T-helper 9 cell (primary cell): ENCODE data around the gene SRPK2.
"Not testable (repeated sequence)": the region's sequence is repeated elsewhere in the genome, so short reads cannot be mapped to it uniquely, and the experiment has no call there.

Experiments used
- DNase-seq: peaks from one replicate; pipeline ENCODE4 v3.0.0-alpha.2; 2020

The SRPK2 gene

DNA sequence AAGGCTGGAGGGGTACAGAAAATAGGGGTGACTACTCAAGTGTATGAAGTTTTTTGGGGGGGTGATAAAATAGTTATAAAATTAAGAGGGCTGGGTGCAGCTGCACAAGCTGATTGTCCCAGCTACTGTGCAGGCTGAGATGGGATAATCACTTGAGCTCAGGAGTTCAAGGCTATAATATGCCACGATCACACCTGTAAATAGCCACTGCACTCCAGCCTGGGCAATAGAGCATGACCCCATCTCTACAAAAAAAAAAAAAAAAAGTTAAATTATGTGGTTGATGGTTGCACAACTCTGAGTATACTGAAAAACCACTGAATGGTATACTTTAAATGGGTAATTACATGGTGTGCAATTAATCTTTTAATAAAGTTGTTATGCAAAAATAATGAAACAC lies 172.9 kb downstream of the SRPK2 start:
- DNase-seq = no peak

DNA sequence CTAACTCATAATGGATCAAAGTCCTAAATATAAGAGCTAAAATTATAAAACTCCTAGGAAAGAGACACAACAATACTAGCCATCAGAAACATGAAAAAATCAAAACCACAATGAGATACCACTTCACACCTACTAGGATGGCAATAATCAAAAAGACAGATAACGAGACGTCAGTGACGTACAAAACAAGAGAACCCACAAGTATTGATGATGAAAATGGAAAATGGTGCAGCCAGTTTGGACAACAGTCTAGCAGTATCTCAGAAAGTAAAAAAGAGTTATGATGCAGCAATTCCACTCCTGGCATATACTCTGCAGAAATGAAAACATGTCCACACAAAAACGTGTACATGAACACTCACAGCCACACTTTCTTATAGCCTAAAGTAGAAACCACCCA lies 173.5 kb downstream of the SRPK2 start:
- no peak for DNase-seq

DNA sequence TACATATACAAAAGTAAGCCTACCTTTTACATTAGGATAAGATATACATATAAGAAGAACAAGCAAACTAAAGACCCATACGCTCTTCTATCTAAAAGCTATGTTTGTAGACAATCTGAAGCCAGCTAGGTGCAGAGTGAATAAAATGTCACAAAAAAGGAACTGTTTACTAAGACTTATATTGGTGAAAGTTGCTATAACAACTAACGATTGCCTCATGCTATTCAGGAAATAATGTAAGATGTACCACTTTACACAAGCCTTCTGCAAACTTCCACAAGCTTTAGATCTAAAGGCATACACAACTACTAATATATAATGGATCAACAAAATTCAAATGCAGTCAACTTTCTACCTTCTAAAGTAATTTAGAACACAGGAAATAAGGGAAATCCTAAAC lies 175.1 kb downstream of the SRPK2 start:
- DNase-seq = no peak

DNA sequence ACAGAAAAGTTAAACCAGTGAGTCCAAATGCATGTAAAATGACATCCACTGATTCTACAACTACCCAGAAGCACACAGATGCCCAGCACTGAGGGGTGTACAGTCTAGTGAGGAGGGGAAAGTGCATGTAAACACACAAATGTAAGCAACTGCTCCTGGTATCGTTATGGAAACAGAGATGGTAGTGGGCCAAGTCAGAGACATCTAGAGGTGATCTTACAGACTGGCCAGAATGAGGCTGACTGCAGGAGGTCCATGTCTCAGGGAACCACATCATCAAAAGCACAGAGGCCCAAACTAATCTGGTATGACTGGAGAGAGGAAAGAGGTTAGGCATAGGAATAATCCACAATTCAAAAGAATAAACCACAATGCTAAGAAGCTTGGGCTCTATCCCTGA lies 176.5 kb downstream of the SRPK2 start:
- no peak for DNase-seq

DNA sequence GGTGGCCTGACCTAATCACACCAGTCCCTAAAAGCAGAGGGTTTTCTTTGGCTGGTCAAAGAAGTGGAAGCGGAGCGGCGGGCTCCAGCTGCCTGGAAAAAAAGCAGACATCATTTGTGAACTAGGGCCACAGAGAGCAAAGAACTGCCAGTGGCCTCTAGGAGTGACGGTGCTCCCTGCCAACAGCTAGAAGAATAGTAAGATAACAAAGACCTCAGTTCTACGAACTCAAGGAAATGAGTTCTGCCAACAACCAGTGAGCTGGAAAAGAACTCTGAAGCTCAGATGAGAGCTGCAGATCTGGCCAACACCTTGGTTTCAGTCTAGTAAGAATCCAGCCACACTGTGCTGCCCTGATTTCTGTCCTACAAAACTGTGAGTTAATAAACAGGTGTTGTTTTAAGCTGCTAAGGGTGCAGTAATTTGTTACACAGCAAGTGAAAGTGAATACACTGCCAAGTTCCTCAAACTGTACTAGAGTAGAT lies 178.0 kb downstream of the SRPK2 start:
- DNase-seq = no peak

DNA sequence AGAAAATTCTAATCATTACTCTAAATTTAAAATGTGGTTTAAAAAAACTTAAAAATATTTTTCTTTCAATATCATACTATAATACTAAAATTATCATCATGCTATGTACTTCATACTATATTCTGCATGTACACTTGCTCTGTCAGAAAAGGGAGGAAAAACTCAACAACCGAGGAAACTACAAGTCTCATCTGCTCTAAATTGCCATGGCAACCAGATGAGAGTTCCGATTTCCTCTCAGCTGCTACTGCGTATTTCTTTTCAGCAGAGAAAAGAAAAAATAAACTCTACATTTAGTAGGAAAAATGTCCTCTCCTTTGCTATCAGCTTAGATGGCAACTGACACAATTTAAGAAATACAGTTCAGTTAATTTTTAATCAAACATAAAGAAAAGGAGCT lies 178.9 kb downstream of the SRPK2 start:
- no peak for DNase-seq

DNA sequence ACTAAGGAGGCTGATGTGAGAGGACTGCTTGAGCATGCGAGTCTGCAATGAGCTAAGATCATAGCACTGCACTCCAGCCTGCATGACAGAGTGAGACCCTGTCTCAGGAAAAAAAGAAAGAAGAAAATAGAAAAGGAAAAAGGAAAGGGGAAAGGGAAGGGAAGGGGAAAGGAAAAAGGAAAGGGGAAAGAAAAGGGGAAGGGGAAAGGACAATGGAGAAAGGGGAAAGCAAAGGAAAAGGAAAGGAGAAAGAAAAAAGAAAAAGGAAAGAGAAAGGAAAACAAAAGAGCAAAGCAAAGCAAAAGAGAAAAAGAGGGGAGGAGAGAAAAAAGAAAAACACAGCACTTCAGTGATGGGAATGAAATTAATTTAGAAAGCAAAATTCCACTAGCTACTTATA lies 179.3 kb downstream of the SRPK2 start:
- no peak for DNase-seq

DNA sequence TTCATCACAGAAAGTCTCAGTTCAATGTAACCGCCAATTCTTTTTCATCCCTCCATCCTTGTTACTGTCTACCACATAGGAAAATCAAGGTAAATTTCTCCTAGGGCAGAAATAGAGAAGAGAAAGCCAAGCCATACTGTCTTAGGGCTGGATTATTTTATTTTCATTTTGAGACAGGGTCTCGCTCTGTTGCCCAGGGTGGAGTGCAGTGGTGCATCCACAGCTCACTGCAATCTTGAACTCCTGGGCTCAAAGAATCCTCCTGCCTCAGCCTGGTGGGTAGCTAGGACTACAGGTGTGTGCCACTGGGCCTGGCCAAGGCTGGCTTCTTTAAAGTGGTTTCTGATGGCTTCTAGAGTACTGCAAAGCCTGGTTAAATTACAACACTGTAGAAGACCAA lies 181.7 kb downstream of the SRPK2 start:
- DNase-seq = no peak

DNA sequence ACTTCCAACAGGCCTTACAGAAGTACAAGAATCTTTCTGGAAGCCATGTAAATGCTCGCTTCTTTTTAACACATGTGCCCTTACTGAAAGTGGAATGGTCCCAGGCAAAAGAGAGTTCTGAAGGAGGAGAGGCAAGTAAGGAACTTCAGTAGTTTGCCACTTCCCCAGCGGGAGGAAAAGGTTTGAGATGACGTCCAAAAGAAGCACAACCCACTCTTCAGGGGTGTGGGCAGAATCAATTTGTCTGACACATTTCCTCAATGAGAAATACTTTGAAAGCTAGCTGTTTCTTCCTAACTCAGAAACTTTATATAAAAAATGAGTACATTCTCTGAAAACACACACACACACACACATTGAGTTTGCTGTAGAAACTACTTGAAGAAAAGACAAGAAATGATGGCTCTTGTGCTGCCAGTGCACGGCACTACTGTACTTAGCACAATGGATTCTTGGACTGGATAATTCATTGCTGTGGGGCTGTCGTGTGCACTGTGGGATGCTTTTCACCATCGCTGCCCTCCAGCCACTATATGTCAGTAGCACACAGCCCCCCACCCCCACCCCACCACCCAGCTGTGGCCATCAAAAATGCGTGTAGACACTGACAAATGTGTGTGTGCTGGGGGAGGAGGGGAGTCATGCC lies 183.0 kb downstream of the SRPK2 start:
- DNase-seq = no peak

DNA sequence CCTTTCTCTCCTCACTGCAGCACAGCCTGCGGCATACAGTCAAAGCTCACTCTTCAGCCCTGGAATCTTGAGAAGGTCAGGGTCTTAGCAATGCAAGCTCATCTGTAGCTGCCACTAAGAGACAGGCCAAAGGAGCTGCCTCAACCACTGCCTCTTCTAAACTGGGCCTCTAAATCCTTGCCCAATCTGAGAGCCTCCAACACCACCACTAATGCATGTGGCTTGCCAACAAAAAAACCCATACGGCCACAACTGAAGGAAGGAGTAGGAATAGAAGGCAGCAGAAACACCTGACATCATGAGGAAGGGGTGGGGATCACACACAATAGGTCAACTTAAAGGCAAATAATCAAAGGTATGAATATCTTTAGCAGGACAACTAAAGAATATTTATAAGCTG lies 183.8 kb downstream of the SRPK2 start:
- DNase-seq = no peak

DNA sequence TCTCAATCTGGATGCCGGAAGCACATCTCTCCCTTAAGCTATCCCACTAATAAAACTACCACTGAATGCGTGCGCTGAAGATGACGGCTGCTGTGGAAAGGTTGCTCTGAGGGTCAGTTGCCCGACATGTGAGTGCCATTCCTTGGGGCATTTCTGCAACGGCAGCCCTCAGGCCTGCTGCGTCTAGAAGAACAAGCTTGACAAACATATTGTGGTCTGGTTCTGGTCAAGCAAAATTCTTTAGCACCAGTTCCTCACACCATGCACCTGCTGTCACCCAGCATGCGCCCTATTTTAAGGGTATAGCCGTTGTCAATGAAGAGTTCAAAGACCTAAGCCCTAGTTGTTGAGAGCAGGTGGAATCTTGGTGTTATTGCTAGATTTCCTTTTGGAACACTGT lies 184.2 kb downstream of the SRPK2 start:
- DNase-seq = no peak

DNA sequence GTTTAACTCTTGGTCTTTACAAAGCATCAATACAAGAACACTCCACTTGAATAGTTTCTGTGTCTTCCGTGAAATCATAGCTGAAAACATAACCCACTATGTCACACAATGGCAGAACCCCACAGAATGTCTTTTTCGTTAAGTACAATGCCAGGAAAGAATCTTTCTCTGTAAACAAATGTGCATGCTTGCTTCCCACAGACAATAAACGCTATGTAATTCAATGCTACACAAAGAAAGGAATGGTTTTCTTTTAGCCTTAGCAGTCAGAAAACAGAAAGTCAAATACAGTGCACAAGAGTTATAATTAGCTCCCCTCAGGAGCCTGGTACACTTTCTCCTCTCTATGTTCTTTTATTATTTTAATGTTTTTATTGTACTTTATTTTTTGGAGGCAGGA lies 186.1 kb downstream of the SRPK2 start:
- no peak for DNase-seq

DNA sequence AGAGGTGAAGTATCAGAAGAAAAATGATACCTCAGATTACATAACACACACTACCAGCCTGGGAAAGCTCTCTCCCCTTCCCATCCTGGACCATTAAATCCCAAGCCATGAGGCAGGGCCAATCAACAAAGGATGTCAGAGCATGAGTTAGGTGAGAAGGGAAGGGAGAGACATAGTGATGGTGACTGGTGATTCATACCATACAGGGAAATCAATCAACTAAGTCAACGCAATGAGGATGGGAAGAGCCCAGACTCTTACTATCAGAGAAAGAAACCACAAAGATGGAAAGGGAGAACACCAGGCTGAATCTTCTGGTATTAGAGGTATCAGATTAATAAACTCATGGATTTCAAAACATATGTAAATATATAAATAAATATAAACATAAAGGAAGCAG lies 189.3 kb downstream of the SRPK2 start:
- DNase-seq = no peak

DNA sequence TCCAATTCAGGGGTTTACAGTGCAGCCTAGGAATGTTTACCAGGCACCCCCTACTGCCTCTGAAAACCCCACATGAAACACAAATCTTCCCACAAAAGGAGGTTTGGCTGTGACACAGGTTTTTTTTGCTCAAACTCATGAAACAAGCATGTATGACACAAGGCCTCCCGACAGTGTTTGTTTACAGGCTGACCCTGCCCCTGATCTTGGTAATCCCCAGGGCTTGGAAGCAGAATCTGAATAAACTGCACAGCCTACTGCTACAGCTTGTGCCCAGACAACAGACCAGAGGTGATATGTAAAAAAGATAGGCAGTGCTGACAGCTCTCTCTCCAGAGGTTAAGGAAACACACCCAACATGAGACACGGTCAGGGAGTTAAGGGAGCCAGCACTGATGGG lies 190.5 kb downstream of the SRPK2 start:
- DNase-seq = no peak

DNA sequence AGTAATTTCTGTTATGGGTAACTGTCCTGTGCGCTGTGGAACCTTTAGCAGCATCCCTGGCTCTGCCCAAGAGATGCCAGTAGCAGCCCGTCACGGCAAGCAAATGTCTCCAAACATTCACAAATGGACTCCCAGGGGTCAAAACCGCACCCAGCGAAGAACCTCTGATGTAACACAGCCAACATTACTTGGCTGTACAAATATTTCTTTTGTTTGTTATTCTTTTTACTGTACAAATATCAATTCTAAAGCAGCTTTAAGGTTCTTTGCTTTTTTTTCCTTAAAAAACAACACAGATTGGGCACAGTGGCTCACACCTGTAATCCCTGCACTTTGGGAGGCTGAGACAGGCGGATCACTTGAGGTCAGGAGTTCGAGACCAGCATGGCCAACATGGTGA lies 192.2 kb downstream of the SRPK2 start:
- no peak for DNase-seq

DNA sequence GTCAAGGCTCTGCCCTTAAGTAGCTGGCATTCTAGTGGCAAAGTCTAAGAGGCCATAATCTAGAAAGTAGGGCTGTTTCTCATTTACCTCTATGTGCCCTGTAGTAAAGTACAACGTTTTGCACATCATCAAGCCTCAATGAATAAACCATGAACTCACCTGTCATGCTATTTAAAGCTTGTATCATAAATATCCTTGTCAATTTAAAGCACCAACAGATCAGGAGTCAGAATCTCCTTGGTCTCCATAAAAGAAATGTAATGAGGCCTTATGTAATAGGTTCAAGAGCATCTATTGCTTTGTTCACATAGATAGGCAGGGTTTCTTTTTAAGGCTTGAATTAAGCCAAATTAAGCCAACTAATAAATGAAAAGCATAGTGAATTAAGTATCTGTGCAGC lies 192.8 kb downstream of the SRPK2 start:
- no peak for DNase-seq

DNA sequence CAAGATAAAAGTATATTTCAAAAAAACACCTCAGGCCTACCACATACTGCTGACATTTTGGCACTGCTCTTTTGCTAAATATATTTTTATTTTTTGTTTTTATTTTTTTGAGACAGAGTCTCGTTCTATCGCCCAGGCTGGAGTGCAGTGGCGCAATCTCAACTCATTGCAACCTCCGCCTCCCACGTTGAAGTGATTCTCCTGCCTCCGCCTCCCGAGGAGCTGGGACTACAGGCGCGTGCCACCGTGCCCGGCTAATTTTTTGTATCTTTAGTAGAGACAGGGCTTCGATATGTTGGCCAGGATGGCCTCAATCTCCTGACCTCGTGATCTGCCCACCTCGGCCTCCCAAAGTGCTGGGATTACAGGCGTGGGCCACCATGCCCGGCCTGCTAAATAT lies 193.8 kb downstream of the SRPK2 start:
- not testable (repeated sequence) for DNase-seq

DNA sequence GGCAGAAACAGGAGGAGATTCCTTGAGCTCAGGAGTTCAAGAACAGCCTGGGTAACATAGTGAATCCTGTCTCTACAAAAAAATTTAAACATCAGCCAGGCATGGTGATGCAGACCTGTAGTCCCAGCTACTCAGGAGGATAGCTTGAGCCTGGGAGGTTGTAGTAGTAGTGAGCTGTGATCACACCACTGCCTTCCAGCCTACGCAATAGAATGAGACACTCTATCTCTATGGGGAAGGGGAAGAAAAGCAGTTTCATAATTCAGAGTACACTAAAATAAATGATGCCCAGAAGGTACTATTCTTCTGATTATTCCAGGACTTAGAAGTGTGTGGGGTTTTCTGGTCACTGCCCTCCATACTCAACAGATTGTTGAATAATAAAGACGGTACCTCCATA lies 197.4 kb downstream of the SRPK2 start:
- DNase-seq = no peak

DNA sequence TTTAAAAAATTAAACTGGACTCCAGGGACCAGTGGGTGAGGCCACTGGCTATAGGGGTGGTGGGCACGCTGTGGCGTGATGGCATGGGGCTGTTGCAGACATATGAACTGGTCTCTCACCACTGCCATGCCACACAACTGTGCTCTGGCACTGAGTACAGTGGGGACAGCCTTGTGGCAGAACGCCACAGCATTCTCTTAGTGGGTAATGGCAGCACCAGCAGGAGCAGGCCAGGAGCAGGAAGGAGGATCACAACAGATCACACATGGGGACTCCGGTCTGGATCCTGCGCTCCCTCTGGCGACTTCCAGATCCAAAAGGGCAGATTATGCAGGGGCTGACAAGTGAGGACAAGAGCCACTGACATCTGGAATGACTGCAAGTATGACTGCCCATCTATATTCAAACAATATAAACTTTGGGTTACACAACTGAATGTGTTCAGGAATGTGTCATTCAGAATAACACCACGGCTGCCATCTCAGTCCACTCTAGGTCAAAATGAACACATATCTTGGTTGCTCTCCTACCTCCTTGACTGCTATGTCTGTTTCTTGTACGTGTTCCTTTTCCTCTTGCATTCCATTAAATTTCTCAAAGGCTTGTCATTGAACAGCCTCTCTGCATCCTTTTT lies 198.7 kb downstream of the SRPK2 start:
- no peak for DNase-seq

DNA sequence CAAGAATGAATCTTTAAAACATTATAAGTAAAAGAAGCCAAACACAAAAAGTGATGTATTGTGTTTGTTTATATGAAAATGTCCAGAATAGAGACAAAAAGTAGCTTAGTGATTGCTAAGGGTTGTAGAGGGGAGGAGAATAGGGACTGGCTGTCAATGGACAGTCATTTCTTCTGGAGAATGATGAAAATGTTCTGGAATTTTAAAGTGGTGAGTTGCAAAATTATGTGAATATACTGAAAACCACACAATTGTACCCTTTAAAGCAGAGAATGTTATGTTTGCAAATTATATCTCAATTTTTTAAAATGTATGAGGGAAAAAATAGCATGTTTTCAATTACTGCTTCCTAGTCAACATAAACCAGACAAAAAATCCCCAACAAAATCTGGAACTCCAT lies 200.5 kb downstream of the SRPK2 start:
- DNase-seq = no peak

DNA sequence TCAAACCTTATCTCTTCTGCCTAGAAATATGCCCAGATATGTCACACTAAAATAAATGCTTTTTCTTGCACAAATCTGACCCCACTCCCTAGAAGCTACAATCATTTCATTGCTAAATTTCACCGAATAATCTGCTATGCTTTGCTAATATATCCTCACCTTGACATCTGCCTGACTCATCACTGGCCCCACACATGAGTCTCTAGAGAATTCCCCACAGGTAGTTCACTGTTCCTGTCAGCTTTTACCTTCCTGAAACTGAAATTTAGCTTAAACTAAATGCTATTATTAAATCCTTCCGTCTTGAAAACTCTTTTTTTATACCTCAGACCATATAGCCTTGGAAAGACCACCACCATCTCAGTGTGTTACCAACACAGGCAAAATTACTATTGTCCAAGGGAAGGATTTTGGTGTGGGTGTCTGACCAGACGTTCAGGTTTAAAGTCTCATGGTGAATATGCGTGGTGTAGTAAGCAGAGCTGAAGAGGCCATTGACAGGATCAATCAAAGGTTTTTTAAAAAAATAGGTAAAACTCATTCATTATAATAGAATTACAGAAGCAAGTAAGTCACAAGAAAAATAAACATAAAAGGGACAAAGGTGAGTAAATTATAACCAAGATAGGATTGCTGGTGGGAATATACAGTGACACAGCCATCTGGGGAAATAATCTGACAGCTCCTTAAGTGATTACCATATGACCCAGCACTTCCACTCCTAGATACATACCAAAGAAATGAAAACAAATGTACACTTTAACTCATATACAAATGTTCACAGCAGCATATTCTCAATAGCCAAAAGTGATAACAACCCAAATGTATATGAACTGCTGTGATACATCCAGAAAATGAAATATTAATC lies 201.2 kb downstream of the SRPK2 start:
- no peak for DNase-seq

DNA sequence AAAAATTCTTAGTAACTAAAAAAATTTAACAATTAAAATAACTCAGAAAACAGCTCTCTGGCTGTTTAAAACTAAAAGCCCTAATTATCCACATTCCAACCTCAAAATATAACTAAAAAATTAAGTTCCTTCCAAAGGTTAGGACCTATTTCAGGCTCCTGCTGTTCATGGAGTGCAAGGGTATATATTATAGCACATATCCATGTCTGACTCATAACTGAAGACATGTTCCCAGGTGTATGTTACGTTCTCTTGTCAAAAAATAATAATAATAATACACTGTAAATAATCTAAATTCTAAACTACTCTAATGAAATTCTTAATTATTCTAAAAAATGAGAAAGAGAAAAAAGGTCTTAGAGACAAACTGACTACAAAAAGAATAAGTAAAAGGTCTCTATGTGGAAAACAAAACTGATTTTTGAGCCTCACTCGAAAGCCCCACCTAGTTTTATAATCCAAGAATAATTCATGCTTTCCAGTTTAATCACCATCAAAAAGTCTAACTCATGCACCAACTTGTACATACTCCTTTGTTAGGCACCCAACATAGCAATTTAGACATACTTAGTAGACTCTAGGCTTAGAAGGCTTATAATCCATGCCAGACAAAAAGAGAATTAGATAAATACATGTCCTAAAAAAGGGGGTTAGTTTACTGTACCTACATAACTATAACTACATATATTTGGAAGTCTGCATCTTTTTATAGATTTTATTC lies 203.3 kb downstream of the SRPK2 start:
- DNase-seq = no peak

DNA sequence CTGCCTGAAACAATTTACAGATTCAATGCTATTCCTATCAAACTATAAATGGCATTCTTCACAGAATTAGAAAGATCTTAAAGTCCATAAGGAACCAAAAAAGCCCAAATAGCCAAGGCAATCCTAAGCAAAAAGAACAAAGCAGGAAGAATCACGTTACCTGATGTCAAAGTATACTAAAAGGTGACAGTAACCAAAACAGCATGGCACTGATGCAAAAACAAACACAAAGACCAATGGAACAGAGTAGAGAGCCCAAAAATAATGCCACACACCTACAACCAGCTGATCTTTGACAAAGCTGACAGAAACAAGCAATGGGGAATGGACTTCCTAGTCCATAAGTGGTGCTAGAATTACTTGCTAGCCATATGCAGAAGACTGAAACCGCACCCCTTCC lies 208.7 kb downstream of the SRPK2 start:
- DNase-seq = no peak
